Caco-2 (cell line): ENCODE measurements around the gene TMEM183A. TPM values are rescaled to one million over a fixed set of nuclear protein-coding genes. Genes with fewer than 3 reads are reported as not detected.

Experiments
- BruUV-seq: library from RNA; stranded (reverse); fragments of 400-500 nt; replicated peaks from 2 replicates; lab custom pipeline; 2021; lab: Mats Ljungman, UMichigan
- CTCF ChIA-PET: fragments of 300-600 bp; sonication (Branson Sonifier 250); formaldehyde crosslinking; loops from one replicate; lab custom pipeline; 2022; ENCODE audit warnings: antibody characterized with exemption; lab: Charles Lee
- POLR2A ChIA-PET: fragments of 300-600 bp; sonication (Branson Sonifier 250); formaldehyde crosslinking; loops from one replicate; lab custom pipeline; 2022; ENCODE audit warnings: antibody characterized with exemption; lab: Charles Lee
- DNase-seq, 2 experiments: peaks; one replicate each; pipeline versions ENCODE4 v3.0.0 to v3.0.0-alpha.2; 2020 to 2022
- H3K27me3 ChIP-seq: replicated peaks from 2 replicates; pipeline ENCODE4 v1.6.0; 2011; ENCODE audit warnings: low read length; ENCODE audit not compliant: control insufficient read depth, insufficient read depth
- H3K36me3 ChIP-seq: 2 replicates; pipeline ENCODE4 v1.5.1; 2011; ENCODE audit warnings: low read length; ENCODE audit not compliant: control insufficient read depth, insufficient read depth
- H3K4me1 ChIP-seq: fragments of 250-450 bp; sonication (Bioruptor Pico); 2 replicates; pipeline ENCODE4 v1.5.1; 2020; ENCODE audit warnings: mild to moderate bottlenecking
- H3K4me3 ChIP-seq: 2 replicates; pipeline ENCODE4 v1.5.1; 2011; ENCODE audit warnings: low read depth, mild to moderate bottlenecking, control low read depth, low read length
- H3K9me3 ChIP-seq: fragments of 250-450 bp; sonication (Bioruptor Pico); 2 replicates; pipeline ENCODE4 v1.5.1; 2020; ENCODE audit warnings: mild to moderate bottlenecking, moderate library complexity
- H3K27ac Mint-ChIP-seq: one replicate; pipeline ENCODE4 v1.8.0; 2022; ENCODE audit warnings: mixed read lengths; ENCODE audit not compliant: unreplicated experiment
- H3K27me3 Mint-ChIP-seq: one replicate; pipeline ENCODE4 v1.8.0; 2022; ENCODE audit warnings: mixed read lengths; ENCODE audit not compliant: insufficient read depth, unreplicated experiment
- H3K36me3 Mint-ChIP-seq: one replicate; pipeline ENCODE4 v1.8.0; 2022; ENCODE audit warnings: mild to moderate bottlenecking, mixed read lengths; ENCODE audit not compliant: insufficient read depth, unreplicated experiment
- H3K4me1 Mint-ChIP-seq: one replicate; pipeline ENCODE4 v1.8.0; 2022; ENCODE audit warnings: low read depth, mixed read lengths; ENCODE audit not compliant: unreplicated experiment
- H3K4me3 Mint-ChIP-seq: one replicate; pipeline ENCODE4 v1.8.0; 2022; ENCODE audit warnings: mild to moderate bottlenecking, moderate library complexity, mixed read lengths; ENCODE audit not compliant: unreplicated experiment
- H3K9me3 Mint-ChIP-seq: one replicate; pipeline ENCODE4 v1.8.0; 2022; ENCODE audit warnings: mixed read lengths; ENCODE audit not compliant: unreplicated experiment
- intact Hi-C: fragments of 100-400 bp; cut with micrococcal nuclease; formaldehyde crosslinking; loops from one replicate; pipeline ENCODE4 v1.10.0; 2022; ENCODE audit not compliant: unreplicated experiment
- total RNA-seq: library from RNA; stranded (reverse); gene quantifications from 2 replicates; pipeline ENCODE4 v1.2.3, GENCODE V29; 2022
- TF ChIP-seq, protein P1 (sequence below), 2 experiments: fragments of 200-600 bp in 1 of 2; IDR thresholded peaks; 1 replicate in 1 of 2; 2 replicates in 1 of 2; pipeline versions ENCODE4 v1.5.1 to v1.8.0; 2011 to 2022; ENCODE audit warnings: antibody characterized with exemption in 1 of 2, control low read depth in 1 of 2, inconsistent platforms in 1 of 2, low read depth in 1 of 2, low read length in 1 of 2, mild to moderate bottlenecking in 1 of 2, moderate library complexity in 1 of 2; ENCODE audit not compliant: insufficient read depth in 1 of 2, severe bottlenecking in 1 of 2, unreplicated experiment in 1 of 2

The TMEM183A gene
- total RNA-seq, 1 experiment from 2014 or later = 74.3 TPM

DNA sequence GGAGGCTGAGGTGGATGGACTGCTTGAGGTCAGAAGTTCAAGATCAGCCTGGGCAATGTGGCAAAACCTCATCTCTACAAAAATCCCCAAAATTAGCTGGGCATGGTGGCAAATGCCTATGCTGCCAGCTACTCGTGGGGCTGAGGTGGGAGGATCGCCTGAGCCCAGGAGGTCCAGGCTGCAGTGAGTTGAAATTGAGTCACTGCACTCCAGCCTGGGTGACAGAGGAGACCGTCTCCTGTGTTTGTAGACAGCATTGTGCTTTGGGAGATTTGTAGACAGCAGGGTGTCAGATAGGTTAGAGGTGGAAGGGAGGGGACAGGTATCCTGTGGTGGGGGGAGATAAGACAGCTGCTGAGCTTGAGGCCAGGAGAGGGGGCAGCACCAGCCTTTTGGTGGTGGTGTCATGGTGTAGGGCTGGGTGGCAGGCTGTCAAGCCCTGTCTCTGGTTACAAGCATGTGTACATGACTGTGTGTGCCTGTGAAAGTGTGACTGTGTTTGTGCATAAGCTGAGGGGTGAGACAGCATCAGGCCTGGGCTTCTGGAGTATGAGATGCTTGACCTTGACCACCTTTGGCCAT, 34.3 kb downstream of the TMEM183A start:
- TF ChIP-seq, protein P1, sequence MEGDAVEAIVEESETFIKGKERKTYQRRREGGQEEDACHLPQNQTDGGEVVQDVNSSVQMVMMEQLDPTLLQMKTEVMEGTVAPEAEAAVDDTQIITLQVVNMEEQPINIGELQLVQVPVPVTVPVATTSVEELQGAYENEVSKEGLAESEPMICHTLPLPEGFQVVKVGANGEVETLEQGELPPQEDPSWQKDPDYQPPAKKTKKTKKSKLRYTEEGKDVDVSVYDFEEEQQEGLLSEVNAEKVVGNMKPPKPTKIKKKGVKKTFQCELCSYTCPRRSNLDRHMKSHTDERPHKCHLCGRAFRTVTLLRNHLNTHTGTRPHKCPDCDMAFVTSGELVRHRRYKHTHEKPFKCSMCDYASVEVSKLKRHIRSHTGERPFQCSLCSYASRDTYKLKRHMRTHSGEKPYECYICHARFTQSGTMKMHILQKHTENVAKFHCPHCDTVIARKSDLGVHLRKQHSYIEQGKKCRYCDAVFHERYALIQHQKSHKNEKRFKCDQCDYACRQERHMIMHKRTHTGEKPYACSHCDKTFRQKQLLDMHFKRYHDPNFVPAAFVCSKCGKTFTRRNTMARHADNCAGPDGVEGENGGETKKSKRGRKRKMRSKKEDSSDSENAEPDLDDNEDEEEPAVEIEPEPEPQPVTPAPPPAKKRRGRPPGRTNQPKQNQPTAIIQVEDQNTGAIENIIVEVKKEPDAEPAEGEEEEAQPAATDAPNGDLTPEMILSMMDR (IDR thresholded peaks at IDR 0.05; ENCODE audit: insufficient read depth in 1 of 2, low read depth in 1 of 2, low read length in 1 of 2, severe bottlenecking in 1 of 2, unreplicated experiment in 1 of 2) = no peak
- Histone ChIP-seq H3K4me3 (no peak overlapping the region), H3K36me3 (no peaks in the 10 kb centered on the region), H3K4me1 (peaks cover 8% of the 10 kb centered on the region; the same call in 1 of the 2 replicates), H3K27me3 (no peaks in the 10 kb centered on the region), H3K9me3 (no peaks in the 10 kb centered on the region)
- H3K4me3 Mint-ChIP-seq = no peak overlapping the region
- CTCF ChIA-PET = interaction anchor here (0.7 to 3.5 kb wide), 4 partner anchors 13 to 228 kb away, joined by 3 to 90 read pairs (median 32); no protein-coding TSS in a partner anchor
- H3K4me1 Mint-ChIP-seq = peaks cover 21% of the 10 kb centered on the region
- intact Hi-C loops = no loop called here
- H3K27ac Mint-ChIP-seq = peak overlapping the region; percentile 50
- BruUV-seq = no TSS peak
- peaks cover 5% of the 10 kb centered on the region for H3K36me3 Mint-ChIP-seq
- no peak for DNase-seq
- POLR2A ChIA-PET = no interaction called here
- no peaks in the 10 kb centered on the region for H3K27me3 Mint-ChIP-seq
- H3K9me3 Mint-ChIP-seq = no peaks in the 10 kb centered on the region

DNA sequence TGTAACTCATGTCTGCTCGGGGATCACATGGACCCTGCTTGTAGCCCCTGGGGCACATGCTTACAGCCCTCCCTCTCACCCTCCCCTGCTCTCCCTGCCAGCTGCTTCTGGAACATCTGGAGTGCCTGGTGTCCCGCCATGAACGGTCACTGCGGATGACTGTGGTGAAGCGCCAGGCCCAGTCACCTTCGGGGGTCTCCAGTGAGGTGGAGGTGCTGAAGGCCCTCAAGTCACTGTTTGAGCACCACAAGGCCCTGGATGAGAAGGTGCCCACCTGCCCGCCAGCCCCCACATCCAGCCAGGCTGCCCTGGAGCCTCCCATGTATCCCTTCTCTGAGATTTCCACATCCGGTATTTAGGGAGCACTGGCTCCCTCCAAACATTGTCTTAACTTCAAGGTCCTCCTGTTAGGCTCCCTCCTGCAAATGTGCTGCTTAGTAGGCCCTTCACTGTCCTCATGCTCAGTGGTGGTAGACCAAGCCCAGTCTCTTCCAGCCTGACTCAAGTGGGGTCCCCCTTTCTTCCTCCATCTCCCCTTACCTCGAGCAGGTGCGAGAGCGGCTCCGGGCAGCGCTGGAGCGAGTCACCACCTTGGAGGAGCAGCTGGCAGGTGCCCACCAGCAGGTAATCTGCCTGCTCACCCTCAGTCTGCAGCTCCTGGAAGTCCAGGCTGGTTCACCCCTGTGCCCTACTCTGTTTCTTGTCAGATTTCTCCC, 36.8 kb downstream of the TMEM183A start:
- Histone ChIP-seq H3K4me1 (peaks cover 8% of the 10 kb centered on the region; the same call in 1 of the 2 replicates), H3K27me3 (no peaks in the 10 kb centered on the region), H3K4me3 (no peak overlapping the region), H3K36me3 (no peaks in the 10 kb centered on the region), H3K9me3 (no peaks in the 10 kb centered on the region)
- no peaks in the 10 kb centered on the region for H3K27me3 Mint-ChIP-seq
- H3K36me3 Mint-ChIP-seq = peaks cover 5% of the 10 kb centered on the region
- no peaks in the 10 kb centered on the region for H3K9me3 Mint-ChIP-seq
- H3K27ac Mint-ChIP-seq = peak overlapping the region; percentile 12
- ChIA-PET CTCF (no interaction called here), POLR2A (no interaction called here)
- no peak for DNase-seq
- no peak overlapping the region for H3K4me3 Mint-ChIP-seq
- H3K4me1 Mint-ChIP-seq = peaks cover 20% of the 10 kb centered on the region
- intact Hi-C loops = no loop called here
- TF ChIP-seq, protein P1 (IDR thresholded peaks at IDR 0.05; ENCODE audit: insufficient read depth in 1 of 2, low read depth in 1 of 2, low read length in 1 of 2, severe bottlenecking in 1 of 2, unreplicated experiment in 1 of 2) = no peak
- BruUV-seq = no TSS peak

DNA sequence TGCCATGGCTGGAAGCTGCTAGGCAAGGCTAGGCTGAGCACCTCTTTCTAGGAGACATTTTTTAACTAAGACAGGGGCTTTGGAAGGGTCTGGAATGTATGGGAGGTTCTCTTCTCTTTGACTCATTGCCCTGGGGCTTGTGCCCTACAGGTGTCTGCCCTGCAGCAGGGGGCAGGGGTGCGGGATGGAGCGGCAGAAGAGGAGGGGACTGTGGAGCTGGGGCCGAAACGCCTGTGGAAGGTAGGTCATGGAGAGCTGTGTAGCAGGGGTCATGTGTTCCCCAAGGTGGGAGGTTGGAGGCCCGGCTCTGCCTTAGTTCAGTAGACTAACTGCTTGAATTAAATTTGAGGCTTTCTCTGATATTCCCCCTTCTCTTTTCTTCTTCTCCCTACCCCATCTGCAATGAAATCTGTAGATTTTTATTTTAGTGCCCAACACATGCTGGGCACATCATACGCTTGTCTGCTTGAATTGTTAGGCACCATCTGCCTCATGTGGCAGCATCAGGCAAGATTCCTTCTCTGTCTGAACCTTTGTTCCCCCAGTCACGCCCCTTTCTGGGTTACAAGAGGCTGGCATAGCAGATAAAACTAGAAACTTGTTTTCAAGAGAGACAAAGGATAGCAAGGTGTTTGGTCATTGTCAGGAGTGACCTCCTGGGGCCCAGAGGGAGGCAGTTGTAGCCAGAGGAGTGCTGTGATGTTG, 37.5 kb downstream of the TMEM183A start:
- POLR2A ChIA-PET = no interaction called here
- intact Hi-C loops = no loop called here
- no TSS peak for BruUV-seq
- Histone ChIP-seq H3K36me3 (no peaks in the 10 kb centered on the region), H3K9me3 (no peaks in the 10 kb centered on the region), H3K27me3 (no peaks in the 10 kb centered on the region), H3K4me3 (no peak overlapping the region), H3K4me1 (peaks cover 8% of the 10 kb centered on the region; the same call in 1 of the 2 replicates)
- Mint-ChIP-seq H3K36me3 (no peaks in the 10 kb centered on the region), H3K4me3 (no peak overlapping the region), H3K27ac (peak overlapping the region; percentile 18), H3K4me1 (peaks cover 13% of the 10 kb centered on the region), H3K27me3 (no peaks in the 10 kb centered on the region), H3K9me3 (no peaks in the 10 kb centered on the region)
- CTCF ChIA-PET = no interaction called here
- DNase-seq = no peak
- TF ChIP-seq, protein P1 (IDR thresholded peaks at IDR 0.05; ENCODE audit: insufficient read depth in 1 of 2, low read depth in 1 of 2, low read length in 1 of 2, severe bottlenecking in 1 of 2, unreplicated experiment in 1 of 2) = no peak
